IPS-15b (cell line): ENCODE measurements around the gene IFT122.

Source experiments
- H3K27me3 ChIP-seq: one replicate; pipeline ENCODE4 v1.6.1; 2013; ENCODE audit warnings: low read length; ENCODE audit not compliant: control insufficient read depth, insufficient read depth
- H3K36me3 ChIP-seq: one replicate; pipeline ENCODE4 v1.6.1; 2013; ENCODE audit warnings: low read length; ENCODE audit not compliant: control insufficient read depth, insufficient read depth
- H3K4me1 ChIP-seq: one replicate; pipeline ENCODE4 v1.6.1; 2013; ENCODE audit warnings: mild to moderate bottlenecking, low read length; ENCODE audit not compliant: control insufficient read depth, insufficient read depth
- H3K4me3 ChIP-seq: one replicate; pipeline ENCODE4 v1.5.1; 2013; ENCODE audit warnings: low read depth, low read length
- H3K9ac ChIP-seq: one replicate; pipeline ENCODE4 v1.6.1; 2013; ENCODE audit warnings: low read depth, mild to moderate bottlenecking, low read length
- H3K9me3 ChIP-seq: one replicate; pipeline ENCODE4 v1.6.1; 2013; ENCODE audit warnings: mild to moderate bottlenecking, low read length; ENCODE audit not compliant: control insufficient read depth, insufficient read depth

Gene IFT122

GRCh38 chr3:129528589-129529100 is 88.6 kb downstream of the IFT122 start, which contains the start of gene RHO:
Gene RHO, plus strand, starts transcription at chr3:129528639. Its CDS starts 95 bp downstream, at chr3:129528734.
- H3K4me1 ChIP-seq: peaks cover 4% of the 10 kb centered on the region
- H3K9me3 ChIP-seq: no peaks in the 10 kb centered on the region
- H3K9ac ChIP-seq: no peak within 1 kb of the TSS
- H3K4me3 ChIP-seq: no peak within 1 kb of the TSS
- no peaks in the 10 kb centered on the region for H3K36me3 ChIP-seq
- no peaks in the 10 kb centered on the region for H3K27me3 ChIP-seq

DNA sequence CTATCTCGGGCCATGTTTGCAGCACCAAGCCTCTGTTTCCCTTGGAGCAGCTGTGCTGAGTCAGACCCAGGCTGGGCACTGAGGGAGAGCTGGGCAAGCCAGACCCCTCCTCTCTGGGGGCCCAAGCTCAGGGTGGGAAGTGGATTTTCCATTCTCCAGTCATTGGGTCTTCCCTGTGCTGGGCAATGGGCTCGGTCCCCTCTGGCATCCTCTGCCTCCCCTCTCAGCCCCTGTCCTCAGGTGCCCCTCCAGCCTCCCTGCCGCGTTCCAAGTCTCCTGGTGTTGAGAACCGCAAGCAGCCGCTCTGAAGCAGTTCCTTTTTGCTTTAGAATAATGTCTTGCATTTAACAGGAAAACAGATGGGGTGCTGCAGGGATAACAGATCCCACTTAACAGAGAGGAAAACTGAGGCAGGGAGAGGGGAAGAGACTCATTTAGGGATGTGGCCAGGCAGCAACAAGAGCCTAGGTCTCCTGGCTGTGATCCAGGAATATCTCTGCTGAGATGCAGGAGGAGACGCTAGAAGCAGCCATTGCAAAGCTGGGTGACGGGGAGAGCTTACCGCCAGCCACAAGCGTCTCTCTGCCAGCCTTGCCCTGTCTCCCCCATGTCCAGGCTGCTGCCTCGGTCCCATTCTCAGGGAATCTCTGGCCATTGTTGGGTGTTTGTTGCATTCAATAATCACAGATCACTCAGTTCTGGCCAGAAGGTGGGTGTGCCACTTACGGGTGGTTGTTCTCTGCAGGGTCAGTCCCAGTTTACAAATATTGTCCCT is 89.6 kb downstream of the IFT122 start:
- Histone ChIP-seq H3K9ac (no peak overlapping the region), H3K9me3 (no peaks in the 10 kb centered on the region), H3K27me3 (no peaks in the 10 kb centered on the region), H3K36me3 (no peaks in the 10 kb centered on the region), H3K4me3 (no peak overlapping the region), H3K4me1 (peaks cover 6% of the 10 kb centered on the region)

DNA sequence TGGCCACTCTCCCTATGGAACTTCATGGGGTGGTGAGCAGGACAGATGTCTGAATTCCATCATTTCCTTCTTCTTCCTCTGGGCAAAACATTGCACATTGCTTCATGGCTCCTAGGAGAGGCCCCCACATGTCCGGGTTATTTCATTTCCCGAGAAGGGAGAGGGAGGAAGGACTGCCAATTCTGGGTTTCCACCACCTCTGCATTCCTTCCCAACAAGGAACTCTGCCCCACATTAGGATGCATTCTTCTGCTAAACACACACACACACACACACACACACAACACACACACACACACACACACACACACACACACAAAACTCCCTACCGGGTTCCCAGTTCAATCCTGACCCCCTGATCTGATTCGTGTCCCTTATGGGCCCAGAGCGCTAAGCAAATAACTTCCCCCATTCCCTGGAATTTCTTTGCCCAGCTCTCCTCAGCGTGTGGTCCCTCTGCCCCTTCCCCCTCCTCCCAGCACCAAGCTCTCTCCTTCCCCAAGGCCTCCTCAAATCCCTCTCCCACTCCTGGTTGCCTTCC is 90.3 kb downstream of the IFT122 start:
- H3K9me3 ChIP-seq: no peaks in the 10 kb centered on the region
- peaks cover 9% of the 10 kb centered on the region for H3K4me1 ChIP-seq
- no peaks in the 10 kb centered on the region for H3K36me3 ChIP-seq
- H3K27me3 ChIP-seq: no peaks in the 10 kb centered on the region
- no peak overlapping the region for H3K4me3 ChIP-seq
- H3K9ac ChIP-seq: peak overlapping the region; percentile 24

DNA sequence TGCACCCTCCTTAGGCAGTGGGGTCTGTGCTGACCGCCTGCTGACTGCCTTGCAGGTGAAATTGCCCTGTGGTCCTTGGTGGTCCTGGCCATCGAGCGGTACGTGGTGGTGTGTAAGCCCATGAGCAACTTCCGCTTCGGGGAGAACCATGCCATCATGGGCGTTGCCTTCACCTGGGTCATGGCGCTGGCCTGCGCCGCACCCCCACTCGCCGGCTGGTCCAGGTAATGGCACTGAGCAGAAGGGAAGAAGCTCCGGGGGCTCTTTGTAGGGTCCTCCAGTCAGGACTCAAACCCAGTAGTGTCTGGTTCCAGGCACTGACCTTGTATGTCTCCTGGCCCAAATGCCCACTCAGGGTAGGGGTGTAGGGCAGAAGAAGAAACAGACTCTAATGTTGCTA is 90.8 kb downstream of the IFT122 start:
- no peaks in the 10 kb centered on the region for H3K36me3 ChIP-seq
- peaks cover 9% of the 10 kb centered on the region for H3K4me1 ChIP-seq
- no peaks in the 10 kb centered on the region for H3K9me3 ChIP-seq
- no peaks in the 10 kb centered on the region for H3K27me3 ChIP-seq
- H3K9ac ChIP-seq: peak overlapping the region; percentile 24
- no peak overlapping the region for H3K4me3 ChIP-seq

- H3K27me3 ChIP-seq: no peaks in the 10 kb centered on the region
- no peaks in the 10 kb centered on the region for H3K9me3 ChIP-seq
- no peak overlapping the region for H3K9ac ChIP-seq
- no peak overlapping the region for H3K4me3 ChIP-seq
- peaks cover 13% of the 10 kb centered on the region for H3K4me1 ChIP-seq
- H3K36me3 ChIP-seq: no peaks in the 10 kb centered on the region
These were observed 91.7 kb downstream of the IFT122 start for GRCh38 chr3:129531699-129532098.

GRCh38 chr3:129532261-129532660 is 92.2 kb downstream of the IFT122 start:
- no peaks in the 10 kb centered on the region for H3K27me3 ChIP-seq
- H3K9me3 ChIP-seq: no peaks in the 10 kb centered on the region
- no peak overlapping the region for H3K4me3 ChIP-seq
- H3K4me1 ChIP-seq: peaks cover 15% of the 10 kb centered on the region
- no peaks in the 10 kb centered on the region for H3K36me3 ChIP-seq
- no peak overlapping the region for H3K9ac ChIP-seq

- no peaks in the 10 kb centered on the region for H3K9me3 ChIP-seq
- H3K4me1 ChIP-seq: peaks cover 15% of the 10 kb centered on the region
- H3K36me3 ChIP-seq: no peaks in the 10 kb centered on the region
- H3K27me3 ChIP-seq: no peaks in the 10 kb centered on the region
- no peak overlapping the region for H3K4me3 ChIP-seq
- H3K9ac ChIP-seq: no peak overlapping the region
These were observed 93.4 kb downstream of the IFT122 start for GRCh38 chr3:129533406-129533805.

- no peak overlapping the region for H3K4me3 ChIP-seq
- H3K9ac ChIP-seq: no peak overlapping the region
- H3K9me3 ChIP-seq: no peaks in the 10 kb centered on the region
- no peaks in the 10 kb centered on the region for H3K27me3 ChIP-seq
- no peaks in the 10 kb centered on the region for H3K36me3 ChIP-seq
- peaks cover 15% of the 10 kb centered on the region for H3K4me1 ChIP-seq
These were observed 94.5 kb downstream of the IFT122 start for GRCh38 chr3:129534428-129535027.

DNA sequence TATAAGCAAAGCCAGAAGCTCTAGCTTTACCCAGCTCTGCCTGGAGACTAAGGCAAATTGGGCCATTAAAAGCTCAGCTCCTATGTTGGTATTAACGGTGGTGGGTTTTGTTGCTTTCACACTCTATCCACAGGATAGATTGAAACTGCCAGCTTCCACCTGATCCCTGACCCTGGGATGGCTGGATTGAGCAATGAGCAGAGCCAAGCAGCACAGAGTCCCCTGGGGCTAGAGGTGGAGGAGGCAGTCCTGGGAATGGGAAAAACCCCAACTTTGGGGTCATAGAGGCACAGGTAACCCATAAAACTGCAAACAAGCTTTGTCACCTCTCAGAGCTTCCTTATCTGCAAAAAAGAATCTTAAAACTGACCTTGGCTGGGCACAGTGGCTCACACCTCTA is 95.1 kb downstream of the IFT122 start:
- Histone ChIP-seq H3K36me3 (no peaks in the 10 kb centered on the region), H3K4me3 (no peak overlapping the region), H3K9me3 (no peaks in the 10 kb centered on the region), H3K27me3 (no peaks in the 10 kb centered on the region), H3K9ac (no peak overlapping the region), H3K4me1 (peaks cover 13% of the 10 kb centered on the region)

DNA sequence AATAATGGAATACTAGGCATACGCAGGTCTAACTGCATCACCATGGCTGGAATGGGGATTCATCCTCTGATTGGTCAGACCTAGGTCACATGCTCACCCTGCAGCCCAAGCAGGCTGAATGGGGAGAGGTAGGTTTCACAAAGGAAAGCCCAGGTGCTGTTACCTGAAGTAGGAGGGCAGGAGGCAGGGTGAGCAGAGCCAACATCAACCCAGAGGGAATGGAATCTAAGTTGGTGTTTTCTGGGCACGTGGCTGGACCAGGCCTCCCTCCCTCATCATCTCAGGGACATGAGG is 96.3 kb downstream of the IFT122 start:
- H3K9ac ChIP-seq: no peak overlapping the region
- no peak overlapping the region for H3K4me3 ChIP-seq
- H3K27me3 ChIP-seq: no peaks in the 10 kb centered on the region
- peaks cover 11% of the 10 kb centered on the region for H3K4me1 ChIP-seq
- H3K9me3 ChIP-seq: no peaks in the 10 kb centered on the region
- H3K36me3 ChIP-seq: no peaks in the 10 kb centered on the region

GRCh38 chr3:129536804-129537203 is 96.8 kb downstream of the IFT122 start:
- no peaks in the 10 kb centered on the region for H3K27me3 ChIP-seq
- H3K4me1 ChIP-seq: peaks cover 11% of the 10 kb centered on the region
- no peaks in the 10 kb centered on the region for H3K36me3 ChIP-seq
- no peak overlapping the region for H3K9ac ChIP-seq
- H3K9me3 ChIP-seq: no peaks in the 10 kb centered on the region
- no peak overlapping the region for H3K4me3 ChIP-seq

DNA sequence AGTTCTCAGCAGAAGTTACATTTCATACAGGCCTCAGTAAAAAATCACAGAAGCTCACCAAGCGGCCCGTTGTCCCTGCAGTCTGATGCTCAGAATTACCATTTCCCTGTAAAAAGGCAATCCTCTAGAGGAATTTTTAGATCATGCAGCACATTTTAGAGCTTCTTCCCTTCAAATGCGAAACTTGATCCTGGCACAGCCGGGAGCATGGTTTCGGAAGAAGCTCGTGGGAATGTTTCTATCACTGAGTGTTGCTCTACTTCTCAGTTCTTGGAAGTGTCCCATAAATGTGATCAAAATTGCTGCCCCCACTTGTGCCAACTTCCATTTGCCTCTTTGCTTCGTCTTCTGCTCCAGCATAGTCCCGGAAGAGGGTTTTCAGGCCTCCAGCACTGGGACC is 99.2 kb downstream of the IFT122 start:
- no peaks in the 10 kb centered on the region for H3K9me3 ChIP-seq
- no peaks in the 10 kb centered on the region for H3K27me3 ChIP-seq
- peaks cover 11% of the 10 kb centered on the region for H3K4me1 ChIP-seq
- no peak overlapping the region for H3K9ac ChIP-seq
- H3K4me3 ChIP-seq: no peak overlapping the region
- H3K36me3 ChIP-seq: no peaks in the 10 kb centered on the region
